ENCODE results near the gene DAB2IP.
A peak's percentile ranks its signal among the peaks of the same experiment; 100 is the strongest.

The DAB2IP gene

DNA sequence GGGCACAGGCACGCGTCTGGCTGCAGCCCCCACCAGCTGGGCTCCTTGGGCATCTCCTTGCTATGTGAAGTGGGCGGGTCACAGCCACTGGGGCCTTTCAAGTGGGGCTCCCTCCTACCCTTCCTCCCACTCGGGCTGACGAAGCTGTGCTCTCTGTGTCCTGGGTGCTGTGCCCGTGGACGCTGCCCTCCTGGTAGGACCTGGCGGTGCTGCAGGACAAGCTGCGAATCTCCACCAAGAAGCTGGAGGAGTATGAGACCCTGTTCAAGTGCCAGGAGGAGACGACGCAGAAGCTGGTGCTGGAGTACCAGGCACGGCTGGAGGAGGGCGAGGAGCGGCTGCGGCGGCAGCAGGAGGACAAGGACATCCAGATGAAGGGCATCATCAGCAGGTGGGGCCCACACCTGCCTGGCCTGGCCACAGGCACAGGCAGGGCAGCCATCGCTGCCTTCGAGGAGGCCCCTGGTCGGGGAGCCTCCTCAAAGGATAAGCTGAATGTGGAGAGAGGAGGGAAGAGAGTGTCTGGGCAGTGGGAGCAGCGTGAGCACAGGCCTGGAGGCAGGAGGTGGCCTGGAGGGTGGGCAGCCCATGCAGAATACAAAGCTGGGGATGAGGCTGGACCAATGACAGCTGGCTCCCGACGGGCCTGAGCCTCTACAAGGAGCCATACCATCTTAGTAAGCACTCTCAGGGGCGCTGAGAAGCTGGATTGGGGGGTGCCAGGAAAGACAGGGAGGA is 124.7 kb downstream of the DAB2IP start:
- TF ChIP-seq, protein P1, sequence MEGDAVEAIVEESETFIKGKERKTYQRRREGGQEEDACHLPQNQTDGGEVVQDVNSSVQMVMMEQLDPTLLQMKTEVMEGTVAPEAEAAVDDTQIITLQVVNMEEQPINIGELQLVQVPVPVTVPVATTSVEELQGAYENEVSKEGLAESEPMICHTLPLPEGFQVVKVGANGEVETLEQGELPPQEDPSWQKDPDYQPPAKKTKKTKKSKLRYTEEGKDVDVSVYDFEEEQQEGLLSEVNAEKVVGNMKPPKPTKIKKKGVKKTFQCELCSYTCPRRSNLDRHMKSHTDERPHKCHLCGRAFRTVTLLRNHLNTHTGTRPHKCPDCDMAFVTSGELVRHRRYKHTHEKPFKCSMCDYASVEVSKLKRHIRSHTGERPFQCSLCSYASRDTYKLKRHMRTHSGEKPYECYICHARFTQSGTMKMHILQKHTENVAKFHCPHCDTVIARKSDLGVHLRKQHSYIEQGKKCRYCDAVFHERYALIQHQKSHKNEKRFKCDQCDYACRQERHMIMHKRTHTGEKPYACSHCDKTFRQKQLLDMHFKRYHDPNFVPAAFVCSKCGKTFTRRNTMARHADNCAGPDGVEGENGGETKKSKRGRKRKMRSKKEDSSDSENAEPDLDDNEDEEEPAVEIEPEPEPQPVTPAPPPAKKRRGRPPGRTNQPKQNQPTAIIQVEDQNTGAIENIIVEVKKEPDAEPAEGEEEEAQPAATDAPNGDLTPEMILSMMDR (conservative IDR thresholded peaks at IDR 0.05; ENCODE audit: low read length): no peak
- DNase-seq (ENCODE audit: low read depth): no peak
- H3K4me3 ChIP-seq (ENCODE audit: low read length): no peak overlapping the region

DNA sequence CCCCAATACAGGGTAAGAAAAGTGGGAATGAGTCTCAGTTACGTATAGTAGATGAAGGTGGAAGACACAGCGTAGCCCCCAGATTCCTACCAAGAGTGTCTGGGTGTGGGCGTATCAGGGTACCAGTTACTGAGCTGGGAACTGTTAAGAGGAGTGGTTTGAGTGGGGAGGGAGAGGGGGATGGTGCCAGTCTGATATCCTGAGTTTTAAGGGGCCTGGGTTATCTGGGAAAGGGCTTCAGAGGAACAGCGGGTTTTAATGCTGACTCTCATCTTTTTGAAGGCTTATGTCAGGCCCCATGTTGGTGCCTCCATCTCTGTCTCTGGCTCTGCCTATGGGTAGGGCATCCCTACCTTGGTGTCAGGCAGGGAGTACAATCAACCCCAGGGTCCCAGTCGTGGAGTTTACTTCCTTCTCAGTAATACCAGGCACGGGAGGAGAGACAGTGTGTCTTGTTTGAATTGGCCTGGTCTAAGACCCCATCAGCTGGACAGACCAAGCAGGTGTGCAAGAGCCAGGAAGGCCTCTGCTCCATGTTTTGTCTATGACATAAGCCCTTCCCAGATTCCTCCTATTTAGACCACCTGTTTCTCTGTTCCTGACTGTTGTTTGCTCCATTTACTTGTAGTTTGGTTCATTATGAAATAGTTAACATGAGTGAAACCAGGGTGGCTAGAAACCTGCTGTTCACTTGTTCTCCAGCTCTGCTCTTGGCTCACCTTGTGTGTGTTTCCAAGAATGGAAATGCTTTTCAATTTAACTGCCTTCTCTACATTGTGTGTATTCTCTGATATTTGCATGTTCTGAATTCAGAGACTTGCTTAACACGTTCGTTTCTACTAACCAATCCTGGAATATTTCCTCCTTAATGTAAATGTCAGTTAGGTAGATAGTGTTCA is 125.6 kb downstream of the DAB2IP start:
- no peak for DNase-seq (ENCODE audit: low read depth)
- TF ChIP-seq, protein P1 (conservative IDR thresholded peaks at IDR 0.05; ENCODE audit: low read length): no peak
- no peak overlapping the region for H3K4me3 ChIP-seq (ENCODE audit: low read length)

DNA sequence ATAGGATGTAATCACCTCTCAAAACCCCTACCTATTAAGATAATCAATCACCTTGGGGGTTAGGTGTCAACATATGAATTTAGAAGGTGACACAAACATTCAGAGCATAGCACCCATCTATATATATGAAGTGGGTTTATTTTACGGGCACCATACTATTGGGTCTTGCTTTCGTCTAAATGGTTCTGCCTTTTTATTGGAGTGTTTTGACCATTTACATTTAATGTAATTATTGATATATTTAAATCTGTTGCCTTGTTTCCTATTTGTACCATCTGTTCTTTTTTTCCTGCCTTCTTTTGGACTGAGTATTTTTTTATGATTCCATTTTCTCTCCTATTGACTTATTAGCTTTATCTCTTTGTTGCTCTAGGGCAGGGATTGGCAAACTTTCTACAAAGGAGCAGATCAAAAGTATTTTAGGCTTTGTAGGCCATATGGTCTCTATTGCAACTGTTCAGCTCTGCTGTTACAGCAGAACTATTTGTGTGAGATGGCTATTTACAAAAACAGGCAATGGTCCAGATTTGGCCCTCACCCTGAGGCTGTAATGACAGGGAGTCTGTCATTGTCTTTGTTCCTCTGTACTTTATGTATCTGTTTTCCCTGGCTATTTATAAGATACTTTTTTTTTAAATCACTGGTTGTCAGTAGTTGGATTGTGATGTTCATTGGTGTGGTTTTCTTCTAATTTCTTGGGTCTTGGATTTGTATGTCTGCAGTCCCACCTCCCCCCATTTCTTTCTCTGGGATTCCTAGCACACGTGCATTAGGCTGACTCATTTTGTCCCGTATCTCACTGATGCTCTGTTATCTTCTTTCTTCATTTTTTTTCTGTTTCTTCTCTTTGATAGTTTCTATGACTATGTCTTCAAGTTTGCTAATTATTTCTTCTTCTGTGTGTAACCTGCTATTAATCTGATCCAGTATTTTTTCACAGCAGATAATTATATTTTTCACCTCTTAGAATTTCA is 127.1 kb downstream of the DAB2IP start:
- TF ChIP-seq, protein P1 (conservative IDR thresholded peaks at IDR 0.05; ENCODE audit: low read length): no peak
- no peak overlapping the region for H3K4me3 ChIP-seq (ENCODE audit: low read length)
- peak; percentile 24 for DNase-seq (ENCODE audit: low read depth)

DNA sequence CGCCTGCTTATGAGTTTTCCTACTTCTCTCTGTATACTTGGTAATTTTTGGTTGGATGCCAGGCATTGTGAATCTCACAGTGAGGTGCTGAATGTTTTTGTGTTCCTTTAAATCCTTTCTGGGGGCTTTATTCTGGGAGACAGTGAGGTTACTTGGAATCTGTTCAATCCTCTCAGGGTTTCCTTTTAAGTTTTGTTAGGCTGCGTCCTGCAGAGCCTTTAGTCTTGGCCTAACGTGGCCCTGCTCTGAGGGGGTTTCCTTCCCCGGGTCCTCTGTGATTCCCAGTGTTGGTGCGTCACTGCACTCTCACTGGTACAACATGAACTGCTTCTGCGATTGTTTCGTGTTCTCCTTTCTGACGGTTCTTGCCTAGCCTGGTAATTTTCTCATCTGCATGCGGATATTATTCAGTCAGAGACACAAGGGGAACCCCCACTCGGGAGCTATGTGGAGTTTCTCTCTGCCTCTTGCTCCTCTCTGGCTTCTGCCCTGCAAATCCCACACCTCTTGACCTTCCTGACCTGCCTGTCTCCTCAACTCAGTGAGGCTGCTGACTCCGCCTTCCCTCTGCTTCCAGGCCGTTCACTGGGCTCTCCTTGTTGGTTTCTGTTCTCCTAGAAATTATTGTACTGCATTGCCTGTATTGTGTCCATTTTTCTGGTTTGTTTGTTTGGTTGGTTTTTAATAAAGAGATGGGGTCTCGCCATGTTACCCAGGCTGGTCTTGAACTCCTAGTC is 128.1 kb downstream of the DAB2IP start:
- DNase-seq (ENCODE audit: low read depth): no peak
- H3K4me3 ChIP-seq (ENCODE audit: low read length): no peak overlapping the region
- TF ChIP-seq, protein P1 (conservative IDR thresholded peaks at IDR 0.05; ENCODE audit: low read length): no peak

DNA sequence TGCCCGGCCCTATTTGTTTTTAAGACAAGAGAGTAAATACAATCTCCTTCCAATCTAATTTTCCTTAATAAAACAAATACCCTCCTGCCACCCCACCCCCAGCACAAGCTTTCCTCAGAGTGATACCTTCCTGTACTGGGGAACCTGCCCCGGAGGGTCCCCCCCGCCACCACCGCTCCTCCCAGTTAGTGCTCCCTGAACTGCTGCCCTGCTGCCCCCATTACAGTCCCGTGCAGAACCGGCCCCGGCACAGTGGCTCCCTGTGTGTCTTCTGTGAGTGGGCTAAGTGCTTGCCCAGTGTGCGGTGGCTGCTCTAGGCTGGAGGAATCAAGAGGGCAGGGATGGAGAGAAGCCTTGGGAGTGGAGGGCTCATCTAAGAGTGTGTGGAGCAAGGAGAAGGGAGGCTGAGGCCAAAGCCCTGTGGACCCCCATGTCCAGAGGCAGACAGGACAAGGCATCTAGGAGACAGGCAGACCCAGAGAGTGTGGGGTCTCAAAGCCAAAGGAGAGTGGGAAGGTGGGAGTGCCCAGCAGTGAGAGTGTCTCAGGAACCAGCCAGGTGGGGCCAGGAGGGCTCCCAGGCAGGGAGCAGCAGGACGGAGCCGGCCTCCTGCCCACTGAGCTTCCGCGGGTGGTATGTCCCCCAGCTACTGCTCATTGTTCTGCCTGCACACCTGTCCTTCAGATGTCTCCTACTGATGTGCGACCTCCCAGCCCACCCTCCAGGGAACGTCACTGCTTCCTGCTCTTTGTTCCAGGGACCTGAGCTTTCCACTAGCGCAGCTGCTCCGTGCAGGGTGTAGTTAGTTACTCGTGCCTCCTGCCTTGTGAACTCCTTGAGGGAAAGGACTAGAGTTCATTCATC is 129.0 kb downstream of the DAB2IP start:
- H3K4me3 ChIP-seq (ENCODE audit: low read length): no peak overlapping the region
- no peak for DNase-seq (ENCODE audit: low read depth)
- TF ChIP-seq, protein P1 (conservative IDR thresholded peaks at IDR 0.05; ENCODE audit: low read length): no peak
